Measurements from ENCODE around the gene RDX. TPM values are rescaled to one million over a fixed set of nuclear protein-coding genes. Genes with fewer than 3 reads are reported as not detected.
A peak's percentile ranks its signal among the peaks of the same experiment; 100 is the strongest.

The RDX gene
- total and polyA plus RNA-seq, 2 donors (not counting 1 experiment from before 2014, with no cell fraction given), result 52.7 to 93.1 TPM

- H3K36me3 ChIP-seq (ENCODE audit: control insufficient read depth, insufficient read depth, low read length), result no peaks in the 10 kb centered on the region
- H3K27me3 ChIP-seq (ENCODE audit: control insufficient read depth, insufficient read depth, low read length), result no peaks in the 10 kb centered on the region
- peaks cover 28% of the 10 kb centered on the region for H3K79me2 ChIP-seq (ENCODE audit: control insufficient read depth, insufficient read depth, low read length)
- no peak overlapping the region for H3K9ac ChIP-seq (ENCODE audit: insufficient read depth, low read length)
- TF ChIP-seq, protein P1, sequence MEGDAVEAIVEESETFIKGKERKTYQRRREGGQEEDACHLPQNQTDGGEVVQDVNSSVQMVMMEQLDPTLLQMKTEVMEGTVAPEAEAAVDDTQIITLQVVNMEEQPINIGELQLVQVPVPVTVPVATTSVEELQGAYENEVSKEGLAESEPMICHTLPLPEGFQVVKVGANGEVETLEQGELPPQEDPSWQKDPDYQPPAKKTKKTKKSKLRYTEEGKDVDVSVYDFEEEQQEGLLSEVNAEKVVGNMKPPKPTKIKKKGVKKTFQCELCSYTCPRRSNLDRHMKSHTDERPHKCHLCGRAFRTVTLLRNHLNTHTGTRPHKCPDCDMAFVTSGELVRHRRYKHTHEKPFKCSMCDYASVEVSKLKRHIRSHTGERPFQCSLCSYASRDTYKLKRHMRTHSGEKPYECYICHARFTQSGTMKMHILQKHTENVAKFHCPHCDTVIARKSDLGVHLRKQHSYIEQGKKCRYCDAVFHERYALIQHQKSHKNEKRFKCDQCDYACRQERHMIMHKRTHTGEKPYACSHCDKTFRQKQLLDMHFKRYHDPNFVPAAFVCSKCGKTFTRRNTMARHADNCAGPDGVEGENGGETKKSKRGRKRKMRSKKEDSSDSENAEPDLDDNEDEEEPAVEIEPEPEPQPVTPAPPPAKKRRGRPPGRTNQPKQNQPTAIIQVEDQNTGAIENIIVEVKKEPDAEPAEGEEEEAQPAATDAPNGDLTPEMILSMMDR (conservative IDR thresholded peaks at IDR 0.05 in 1 of 2, IDR thresholded peaks at IDR 0.05 in 1 of 2; ENCODE audit: low read depth in 1 of 2, low read length in 2 of 2), result no peak
- no peak for TF ChIP-seq EZH2 (IDR thresholded peaks at IDR 0.05; ENCODE audit: low read length, missing control alignments)
- no peak overlapping the region for H3K4me2 ChIP-seq (ENCODE audit: extremely low read depth, insufficient read depth, low read length)
- peak in 1 of 2 donors; percentile 37 for DNase-seq (ENCODE audit: low read depth in 2 of 2)
- H4K20me1 ChIP-seq (ENCODE audit: control insufficient read depth, extremely low read depth, insufficient read depth, low read length), result no peaks in the 10 kb centered on the region
- H3K4me1 ChIP-seq (ENCODE audit: control insufficient read depth, extremely low read depth, insufficient read depth, low read length), result peaks cover 4% of the 10 kb centered on the region
- no peak overlapping the region for H3K27ac ChIP-seq (ENCODE audit: insufficient read depth, low read length)
- no peak overlapping the region for H2AFZ ChIP-seq (ENCODE audit: low read length)
- no peak overlapping the region for H3K4me3 ChIP-seq (replicated peaks in 1 of 4; ENCODE audit: control extremely low read depth in 1 of 4, insufficient read depth in 1 of 4, low read depth in 3 of 4, low read length in 4 of 4)
- no peaks in the 10 kb centered on the region for H3K9me3 ChIP-seq (ENCODE audit: control insufficient read depth, insufficient read depth, low read depth, low read length)
These were observed 1.9 kb upstream of the RDX start for GRCh38 chr11:110298301-110298765.

DNA sequence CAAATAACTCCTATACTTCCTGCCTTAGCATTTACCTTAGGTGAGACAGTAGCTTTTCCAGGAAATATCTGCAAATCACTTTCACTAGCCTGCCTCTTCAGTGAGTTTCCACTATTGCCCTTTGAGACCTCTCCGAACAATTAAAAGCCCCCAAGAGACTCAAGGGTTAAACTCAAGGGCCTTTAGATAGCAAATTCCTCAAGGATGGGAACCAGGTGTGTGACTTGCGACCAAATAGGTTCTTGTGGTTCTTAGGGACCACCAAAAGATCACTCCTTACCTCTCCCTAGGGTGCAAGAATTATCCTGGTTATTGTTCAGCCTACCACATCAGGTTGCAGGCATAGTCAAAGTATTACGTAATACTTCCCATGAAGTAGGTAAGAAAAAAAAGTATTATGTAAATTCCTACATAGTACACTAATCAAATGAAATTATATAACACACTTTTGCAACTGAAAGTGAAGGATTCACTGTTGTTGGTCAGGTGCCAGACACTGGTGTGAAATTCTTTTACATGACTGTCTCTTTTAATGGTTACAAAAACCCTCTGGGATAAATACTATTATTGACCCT, 1.4 kb upstream of the RDX start:
- Histone ChIP-seq H3K9me3 (ENCODE audit: control insufficient read depth, insufficient read depth, low read depth, low read length) (no peaks in the 10 kb centered on the region), H3K36me3 (ENCODE audit: control insufficient read depth, insufficient read depth, low read length) (no peaks in the 10 kb centered on the region), H3K27me3 (ENCODE audit: control insufficient read depth, insufficient read depth, low read length) (no peaks in the 10 kb centered on the region), H3K79me2 (ENCODE audit: control insufficient read depth, insufficient read depth, low read length) (peaks cover 33% of the 10 kb centered on the region), H2AFZ (ENCODE audit: low read length) (no peak overlapping the region), H3K4me2 (ENCODE audit: extremely low read depth, insufficient read depth, low read length) (no peak overlapping the region), H3K9ac (ENCODE audit: insufficient read depth, low read length) (no peak overlapping the region), H4K20me1 (ENCODE audit: control insufficient read depth, extremely low read depth, insufficient read depth, low read length) (no peaks in the 10 kb centered on the region), H3K27ac (ENCODE audit: insufficient read depth, low read length) (no peak overlapping the region), H3K4me1 (ENCODE audit: control insufficient read depth, extremely low read depth, insufficient read depth, low read length) (peaks cover 4% of the 10 kb centered on the region), H3K4me3 (replicated peaks in 1 of 4; ENCODE audit: control extremely low read depth in 1 of 4, insufficient read depth in 1 of 4, low read depth in 3 of 4, low read length in 4 of 4) (no peak overlapping the region)
- no peak for DNase-seq (ENCODE audit: low read depth in 2 of 2)
- TF ChIP-seq EZH2 (IDR thresholded peaks at IDR 0.05; ENCODE audit: low read length, missing control alignments), result no peak
- TF ChIP-seq, protein P1 (conservative IDR thresholded peaks at IDR 0.05 in 1 of 2, IDR thresholded peaks at IDR 0.05 in 1 of 2; ENCODE audit: low read depth in 1 of 2, low read length in 2 of 2), result no peak

DNA sequence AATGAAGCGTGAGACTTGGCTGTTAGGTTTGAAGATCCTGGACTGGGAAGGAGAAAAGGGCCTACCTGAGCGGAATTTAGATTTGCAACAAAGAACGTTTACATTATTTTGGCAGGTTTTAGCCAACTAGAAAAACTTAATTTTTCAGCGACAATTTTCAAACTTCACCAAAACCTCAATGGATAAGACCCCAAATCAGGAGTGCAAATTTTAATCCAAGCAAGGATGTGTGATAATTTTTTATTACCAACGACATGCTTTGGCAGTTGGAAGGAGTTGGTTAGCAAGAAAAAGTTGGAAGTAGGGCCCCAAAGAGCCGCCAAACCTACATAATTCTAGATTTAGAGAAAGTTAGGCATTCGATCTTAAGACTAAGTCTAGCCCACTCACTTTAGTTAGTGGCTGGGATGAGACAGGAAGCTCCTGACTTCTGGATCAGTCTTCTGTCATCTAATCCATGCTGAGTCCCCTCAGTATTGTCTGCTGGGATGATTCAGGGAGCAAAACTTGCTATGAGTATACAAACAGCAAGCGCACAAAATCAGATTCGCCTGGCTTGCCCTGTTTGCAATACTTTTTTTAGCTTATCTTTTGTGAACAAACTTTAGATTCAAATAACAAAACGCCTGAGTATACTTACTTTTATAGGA, 787 bp upstream of the RDX start:
- Histone ChIP-seq H3K36me3 (ENCODE audit: control insufficient read depth, insufficient read depth, low read length) (no peaks in the 10 kb centered on the region), H2AFZ (ENCODE audit: low read length) (peak overlapping the region; percentile 70), H3K27me3 (ENCODE audit: control insufficient read depth, insufficient read depth, low read length) (no peaks in the 10 kb centered on the region), H3K9me3 (ENCODE audit: control insufficient read depth, insufficient read depth, low read depth, low read length) (no peaks in the 10 kb centered on the region), H4K20me1 (ENCODE audit: control insufficient read depth, extremely low read depth, insufficient read depth, low read length) (no peaks in the 10 kb centered on the region), H3K27ac (ENCODE audit: insufficient read depth, low read length) (peak overlapping the region; percentile 39), H3K9ac (ENCODE audit: insufficient read depth, low read length) (peak overlapping the region; percentile 59), H3K4me3 (replicated peaks in 1 of 4; ENCODE audit: control extremely low read depth in 1 of 4, insufficient read depth in 1 of 4, low read depth in 3 of 4, low read length in 4 of 4) (peak overlapping the region; percentile 41 to 98 (median 54)), H3K4me1 (ENCODE audit: control insufficient read depth, extremely low read depth, insufficient read depth, low read length) (peaks cover 4% of the 10 kb centered on the region), H3K4me2 (ENCODE audit: extremely low read depth, insufficient read depth, low read length) (peak overlapping the region; percentile 82), H3K79me2 (ENCODE audit: control insufficient read depth, insufficient read depth, low read length) (peaks cover 39% of the 10 kb centered on the region)
- TF ChIP-seq, protein P1 (conservative IDR thresholded peaks at IDR 0.05 in 1 of 2, IDR thresholded peaks at IDR 0.05 in 1 of 2; ENCODE audit: low read depth in 1 of 2, low read length in 2 of 2), result no peak
- TF ChIP-seq EZH2 (IDR thresholded peaks at IDR 0.05; ENCODE audit: low read length, missing control alignments), result no peak
- peak; percentile 12 to 40 for DNase-seq (ENCODE audit: low read depth in 2 of 2)

Measured in fibroblast of lung (primary cell).